ENCODE results near the gene ICAM1. TPM values are rescaled to one million over a fixed set of nuclear protein-coding genes. Genes with fewer than 3 reads are reported as not detected.

The ICAM1 gene
- polyA plus RNA-seq, 1 of the 3 experiments (the other 2 are of a cell fraction), result 14.5 TPM

DNA sequence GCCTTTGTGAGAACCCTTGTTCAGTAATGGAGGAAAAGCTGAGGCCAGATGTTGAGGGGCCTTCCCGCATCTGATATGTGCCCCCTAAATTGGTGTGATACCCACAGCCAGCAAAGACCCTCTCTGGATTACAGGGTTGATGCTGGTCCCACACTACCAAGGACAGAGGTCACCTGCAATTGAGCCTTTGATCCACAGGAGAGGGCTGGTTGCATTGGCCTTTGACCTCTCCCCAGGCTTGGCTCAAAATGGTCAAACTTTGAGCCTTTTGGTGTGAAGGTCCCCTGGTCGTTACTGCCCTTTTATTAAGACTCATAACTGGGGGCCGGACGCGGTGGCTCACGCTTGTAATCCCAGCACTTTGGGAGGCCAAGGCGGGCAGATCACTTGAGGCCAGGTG is 27.3 kb upstream of the ICAM1 start (continued):
- TF ChIP-seq, protein P1, sequence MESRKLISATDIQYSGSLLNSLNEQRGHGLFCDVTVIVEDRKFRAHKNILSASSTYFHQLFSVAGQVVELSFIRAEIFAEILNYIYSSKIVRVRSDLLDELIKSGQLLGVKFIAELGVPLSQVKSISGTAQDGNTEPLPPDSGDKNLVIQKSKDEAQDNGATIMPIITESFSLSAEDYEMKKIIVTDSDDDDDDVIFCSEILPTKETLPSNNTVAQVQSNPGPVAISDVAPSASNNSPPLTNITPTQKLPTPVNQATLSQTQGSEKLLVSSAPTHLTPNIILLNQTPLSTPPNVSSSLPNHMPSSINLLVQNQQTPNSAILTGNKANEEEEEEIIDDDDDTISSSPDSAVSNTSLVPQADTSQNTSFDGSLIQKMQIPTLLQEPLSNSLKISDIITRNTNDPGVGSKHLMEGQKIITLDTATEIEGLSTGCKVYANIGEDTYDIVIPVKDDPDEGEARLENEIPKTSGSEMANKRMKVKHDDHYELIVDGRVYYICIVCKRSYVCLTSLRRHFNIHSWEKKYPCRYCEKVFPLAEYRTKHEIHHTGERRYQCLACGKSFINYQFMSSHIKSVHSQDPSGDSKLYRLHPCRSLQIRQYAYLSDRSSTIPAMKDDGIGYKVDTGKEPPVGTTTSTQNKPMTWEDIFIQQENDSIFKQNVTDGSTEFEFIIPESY (IDR thresholded peaks at IDR 0.05; ENCODE audit: borderline replicate concordance, low read depth), result no peak
- no peak for TF ChIP-seq TEAD4 (IDR thresholded peaks at IDR 0.05; ENCODE audit: borderline replicate concordance, insufficient read depth)
- TF ChIP-seq, protein P2, sequence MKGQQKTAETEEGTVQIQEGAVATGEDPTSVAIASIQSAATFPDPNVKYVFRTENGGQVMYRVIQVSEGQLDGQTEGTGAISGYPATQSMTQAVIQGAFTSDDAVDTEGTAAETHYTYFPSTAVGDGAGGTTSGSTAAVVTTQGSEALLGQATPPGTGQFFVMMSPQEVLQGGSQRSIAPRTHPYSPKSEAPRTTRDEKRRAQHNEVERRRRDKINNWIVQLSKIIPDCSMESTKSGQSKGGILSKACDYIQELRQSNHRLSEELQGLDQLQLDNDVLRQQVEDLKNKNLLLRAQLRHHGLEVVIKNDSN (IDR thresholded peaks at IDR 0.05; ENCODE audit: borderline replicate concordance, low read depth), result no peak
- no peak for TF ChIP-seq SIN3A (IDR thresholded peaks at IDR 0.05; ENCODE audit: borderline replicate concordance, low read depth, low read length)
- TF ChIP-seq, protein P3, sequence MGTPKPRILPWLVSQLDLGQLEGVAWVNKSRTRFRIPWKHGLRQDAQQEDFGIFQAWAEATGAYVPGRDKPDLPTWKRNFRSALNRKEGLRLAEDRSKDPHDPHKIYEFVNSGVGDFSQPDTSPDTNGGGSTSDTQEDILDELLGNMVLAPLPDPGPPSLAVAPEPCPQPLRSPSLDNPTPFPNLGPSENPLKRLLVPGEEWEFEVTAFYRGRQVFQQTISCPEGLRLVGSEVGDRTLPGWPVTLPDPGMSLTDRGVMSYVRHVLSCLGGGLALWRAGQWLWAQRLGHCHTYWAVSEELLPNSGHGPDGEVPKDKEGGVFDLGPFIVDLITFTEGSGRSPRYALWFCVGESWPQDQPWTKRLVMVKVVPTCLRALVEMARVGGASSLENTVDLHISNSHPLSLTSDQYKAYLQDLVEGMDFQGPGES (IDR thresholded peaks at IDR 0.05; ENCODE audit: low read depth, low read length), result no peak
- no peak for TF ChIP-seq CHD2 (IDR thresholded peaks at IDR 0.05; ENCODE audit: low read length, partially characterized antibody)

DNA sequence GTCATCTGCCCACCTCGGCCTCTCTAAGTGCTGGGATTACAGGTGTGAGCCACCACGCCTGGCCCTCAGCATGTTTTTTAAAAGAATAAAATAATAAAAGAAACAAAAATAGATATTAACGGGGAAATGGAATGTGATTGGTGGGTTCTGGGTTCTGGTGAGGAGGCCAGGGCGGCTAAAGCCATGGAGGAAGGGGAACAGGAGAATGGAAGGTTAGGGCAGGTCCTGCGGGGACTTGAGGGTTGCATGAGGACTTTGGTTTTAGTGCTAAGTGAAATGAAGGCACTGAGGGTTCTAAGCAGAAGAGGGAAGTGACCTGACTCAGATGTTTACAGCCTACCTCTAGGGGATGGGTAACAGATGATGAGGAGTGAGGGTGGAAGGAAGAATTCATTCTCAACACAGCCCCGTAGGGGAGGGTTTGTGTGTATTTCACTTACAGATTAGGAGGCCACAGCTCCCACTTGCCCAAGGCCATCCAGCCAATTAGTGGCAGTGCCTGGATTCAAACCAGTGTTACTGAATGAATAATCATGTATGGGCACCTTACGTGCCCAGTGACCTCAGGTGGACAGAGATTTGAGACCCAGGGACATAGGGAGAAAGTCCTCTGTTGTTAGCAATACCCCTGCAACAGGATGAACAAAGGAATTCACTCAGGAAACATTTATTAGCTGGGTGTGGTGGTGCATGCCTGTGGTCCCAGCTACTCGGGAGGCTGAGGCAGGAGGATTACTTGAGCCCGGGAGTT is 25.6 kb upstream of the ICAM1 start:
- no peaks in the 10 kb centered on the region for H3K27me3 ChIP-seq (ENCODE audit: insufficient read depth)
- peaks cover 5% of the 10 kb centered on the region for H3F3A ChIP-seq (replicated peaks; ENCODE audit: insufficient read depth)
- H3K36me3 ChIP-seq (replicated peaks in 1 of 2; ENCODE audit: control insufficient read depth in 1 of 2, insufficient read depth in 2 of 2, low read length in 1 of 2), result no peaks in the 10 kb centered on the region
- H2AFZ ChIP-seq (ENCODE audit: low read depth), result no peak overlapping the region
- no peaks in the 10 kb centered on the region for H3K79me2 ChIP-seq (ENCODE audit: insufficient read depth)
- H3K4me2 ChIP-seq, result no peak overlapping the region
- H4K20me1 ChIP-seq (ENCODE audit: insufficient read depth), result no peaks in the 10 kb centered on the region
- no peak overlapping the region for H3K4me3 ChIP-seq (ENCODE audit: low read depth in 2 of 2, low read length in 1 of 2)
- 80% methylated on average over 9 of the region's 9 CpGs for WGBS (ENCODE audit: low lambda C conversion rate)
- H3K9me3 ChIP-seq, result no peaks in the 10 kb centered on the region
- H3K9me2 ChIP-seq, result no peaks in the 10 kb centered on the region
- H3K4me1 ChIP-seq (ENCODE audit: control insufficient read depth in 1 of 2, insufficient read depth in 2 of 2, low read depth in 1 of 2, low read length in 1 of 2), result no peaks in the 10 kb centered on the region
- CTCF ChIA-PET, result interaction anchor here (1.0 to 3.4 kb wide), 4 partner anchors 14 to 18 kb away, joined by 3 to 10 read pairs (median 4); partner anchors contain the start of gene S1PR2
- POLR2A ChIA-PET, result no interaction called here
- H3K27ac ChIP-seq (ENCODE audit: low read depth in 2 of 2, low read length in 1 of 2), result no peak overlapping the region
- H3K9ac ChIP-seq, result no peak overlapping the region
- DNase-seq, result no peak
- TF ChIP-seq, protein P4, sequence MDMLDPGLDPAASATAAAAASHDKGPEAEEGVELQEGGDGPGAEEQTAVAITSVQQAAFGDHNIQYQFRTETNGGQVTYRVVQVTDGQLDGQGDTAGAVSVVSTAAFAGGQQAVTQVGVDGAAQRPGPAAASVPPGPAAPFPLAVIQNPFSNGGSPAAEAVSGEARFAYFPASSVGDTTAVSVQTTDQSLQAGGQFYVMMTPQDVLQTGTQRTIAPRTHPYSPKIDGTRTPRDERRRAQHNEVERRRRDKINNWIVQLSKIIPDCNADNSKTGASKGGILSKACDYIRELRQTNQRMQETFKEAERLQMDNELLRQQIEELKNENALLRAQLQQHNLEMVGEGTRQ (IDR thresholded peaks at IDR 0.05; ENCODE audit: borderline replicate concordance, low read depth, low read length), result no peak
- TF ChIP-seq SMC3 (IDR thresholded peaks at IDR 0.05; ENCODE audit: low read depth, low read length) (no peak), JUND (IDR thresholded peaks at IDR 0.05) (no peak), SIN3A (IDR thresholded peaks at IDR 0.05; ENCODE audit: borderline replicate concordance, low read depth, low read length) (no peak), YY1 (IDR thresholded peaks at IDR 0.05; ENCODE audit: low read depth) (no peak), POLR2AphosphoS5 (IDR thresholded peaks at IDR 0.05; ENCODE audit: low read depth, low read length) (no peak), NRF1 (IDR thresholded peaks at IDR 0.05; ENCODE audit: low read depth, low read length) (no peak)
- TF ChIP-seq, protein P2 (IDR thresholded peaks at IDR 0.05; ENCODE audit: borderline replicate concordance, low read depth), result no peak
- TF ChIP-seq, protein P5, sequence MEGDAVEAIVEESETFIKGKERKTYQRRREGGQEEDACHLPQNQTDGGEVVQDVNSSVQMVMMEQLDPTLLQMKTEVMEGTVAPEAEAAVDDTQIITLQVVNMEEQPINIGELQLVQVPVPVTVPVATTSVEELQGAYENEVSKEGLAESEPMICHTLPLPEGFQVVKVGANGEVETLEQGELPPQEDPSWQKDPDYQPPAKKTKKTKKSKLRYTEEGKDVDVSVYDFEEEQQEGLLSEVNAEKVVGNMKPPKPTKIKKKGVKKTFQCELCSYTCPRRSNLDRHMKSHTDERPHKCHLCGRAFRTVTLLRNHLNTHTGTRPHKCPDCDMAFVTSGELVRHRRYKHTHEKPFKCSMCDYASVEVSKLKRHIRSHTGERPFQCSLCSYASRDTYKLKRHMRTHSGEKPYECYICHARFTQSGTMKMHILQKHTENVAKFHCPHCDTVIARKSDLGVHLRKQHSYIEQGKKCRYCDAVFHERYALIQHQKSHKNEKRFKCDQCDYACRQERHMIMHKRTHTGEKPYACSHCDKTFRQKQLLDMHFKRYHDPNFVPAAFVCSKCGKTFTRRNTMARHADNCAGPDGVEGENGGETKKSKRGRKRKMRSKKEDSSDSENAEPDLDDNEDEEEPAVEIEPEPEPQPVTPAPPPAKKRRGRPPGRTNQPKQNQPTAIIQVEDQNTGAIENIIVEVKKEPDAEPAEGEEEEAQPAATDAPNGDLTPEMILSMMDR (IDR thresholded peaks at IDR 0.05), result no peak
- TF ChIP-seq, protein P6, sequence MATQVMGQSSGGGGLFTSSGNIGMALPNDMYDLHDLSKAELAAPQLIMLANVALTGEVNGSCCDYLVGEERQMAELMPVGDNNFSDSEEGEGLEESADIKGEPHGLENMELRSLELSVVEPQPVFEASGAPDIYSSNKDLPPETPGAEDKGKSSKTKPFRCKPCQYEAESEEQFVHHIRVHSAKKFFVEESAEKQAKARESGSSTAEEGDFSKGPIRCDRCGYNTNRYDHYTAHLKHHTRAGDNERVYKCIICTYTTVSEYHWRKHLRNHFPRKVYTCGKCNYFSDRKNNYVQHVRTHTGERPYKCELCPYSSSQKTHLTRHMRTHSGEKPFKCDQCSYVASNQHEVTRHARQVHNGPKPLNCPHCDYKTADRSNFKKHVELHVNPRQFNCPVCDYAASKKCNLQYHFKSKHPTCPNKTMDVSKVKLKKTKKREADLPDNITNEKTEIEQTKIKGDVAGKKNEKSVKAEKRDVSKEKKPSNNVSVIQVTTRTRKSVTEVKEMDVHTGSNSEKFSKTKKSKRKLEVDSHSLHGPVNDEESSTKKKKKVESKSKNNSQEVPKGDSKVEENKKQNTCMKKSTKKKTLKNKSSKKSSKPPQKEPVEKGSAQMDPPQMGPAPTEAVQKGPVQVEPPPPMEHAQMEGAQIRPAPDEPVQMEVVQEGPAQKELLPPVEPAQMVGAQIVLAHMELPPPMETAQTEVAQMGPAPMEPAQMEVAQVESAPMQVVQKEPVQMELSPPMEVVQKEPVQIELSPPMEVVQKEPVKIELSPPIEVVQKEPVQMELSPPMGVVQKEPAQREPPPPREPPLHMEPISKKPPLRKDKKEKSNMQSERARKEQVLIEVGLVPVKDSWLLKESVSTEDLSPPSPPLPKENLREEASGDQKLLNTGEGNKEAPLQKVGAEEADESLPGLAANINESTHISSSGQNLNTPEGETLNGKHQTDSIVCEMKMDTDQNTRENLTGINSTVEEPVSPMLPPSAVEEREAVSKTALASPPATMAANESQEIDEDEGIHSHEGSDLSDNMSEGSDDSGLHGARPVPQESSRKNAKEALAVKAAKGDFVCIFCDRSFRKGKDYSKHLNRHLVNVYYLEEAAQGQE (IDR thresholded peaks at IDR 0.05; ENCODE audit: low read depth, low read length), result no peak
- TF ChIP-seq, protein P7, sequence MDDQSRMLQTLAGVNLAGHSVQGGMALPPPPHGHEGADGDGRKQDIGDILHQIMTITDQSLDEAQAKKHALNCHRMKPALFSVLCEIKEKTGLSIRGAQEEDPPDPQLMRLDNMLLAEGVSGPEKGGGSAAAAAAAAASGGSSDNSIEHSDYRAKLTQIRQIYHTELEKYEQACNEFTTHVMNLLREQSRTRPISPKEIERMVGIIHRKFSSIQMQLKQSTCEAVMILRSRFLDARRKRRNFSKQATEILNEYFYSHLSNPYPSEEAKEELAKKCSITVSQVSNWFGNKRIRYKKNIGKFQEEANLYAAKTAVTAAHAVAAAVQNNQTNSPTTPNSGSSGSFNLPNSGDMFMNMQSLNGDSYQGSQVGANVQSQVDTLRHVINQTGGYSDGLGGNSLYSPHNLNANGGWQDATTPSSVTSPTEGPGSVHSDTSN (IDR thresholded peaks at IDR 0.05), result no peak
